ENCODE results near the gene RPL22.

DNA sequence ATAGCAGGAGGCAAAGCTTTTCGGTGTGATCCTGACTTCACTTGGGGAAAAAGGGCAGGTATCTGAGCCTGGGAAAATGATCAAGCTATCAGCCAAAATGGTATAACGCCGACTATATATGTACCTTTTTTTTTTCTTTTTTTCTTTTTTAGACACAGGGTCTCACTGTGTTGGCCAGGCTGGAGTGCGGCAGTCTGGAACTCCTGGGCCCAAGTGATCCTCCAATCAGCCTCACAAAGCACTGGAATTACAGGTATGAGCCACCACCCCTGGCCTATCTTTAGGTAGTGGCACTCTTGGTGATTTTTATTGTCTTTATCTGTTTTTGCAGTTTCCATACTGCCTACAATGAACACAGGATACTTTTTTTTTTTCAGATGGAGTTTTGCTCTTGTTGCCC is 37.7 kb upstream of the RPL22 start:
- no peak for TF ChIP-seq POLR2A (IDR thresholded peaks at IDR 0.05)
- TF ChIP-seq, protein P1, sequence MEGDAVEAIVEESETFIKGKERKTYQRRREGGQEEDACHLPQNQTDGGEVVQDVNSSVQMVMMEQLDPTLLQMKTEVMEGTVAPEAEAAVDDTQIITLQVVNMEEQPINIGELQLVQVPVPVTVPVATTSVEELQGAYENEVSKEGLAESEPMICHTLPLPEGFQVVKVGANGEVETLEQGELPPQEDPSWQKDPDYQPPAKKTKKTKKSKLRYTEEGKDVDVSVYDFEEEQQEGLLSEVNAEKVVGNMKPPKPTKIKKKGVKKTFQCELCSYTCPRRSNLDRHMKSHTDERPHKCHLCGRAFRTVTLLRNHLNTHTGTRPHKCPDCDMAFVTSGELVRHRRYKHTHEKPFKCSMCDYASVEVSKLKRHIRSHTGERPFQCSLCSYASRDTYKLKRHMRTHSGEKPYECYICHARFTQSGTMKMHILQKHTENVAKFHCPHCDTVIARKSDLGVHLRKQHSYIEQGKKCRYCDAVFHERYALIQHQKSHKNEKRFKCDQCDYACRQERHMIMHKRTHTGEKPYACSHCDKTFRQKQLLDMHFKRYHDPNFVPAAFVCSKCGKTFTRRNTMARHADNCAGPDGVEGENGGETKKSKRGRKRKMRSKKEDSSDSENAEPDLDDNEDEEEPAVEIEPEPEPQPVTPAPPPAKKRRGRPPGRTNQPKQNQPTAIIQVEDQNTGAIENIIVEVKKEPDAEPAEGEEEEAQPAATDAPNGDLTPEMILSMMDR (IDR thresholded peaks at IDR 0.05): no peak
- no peak for TF ChIP-seq POLR2AphosphoS5 (IDR thresholded peaks at IDR 0.05)
